SH-SY5Y (cell line): ENCODE measurements around the gene PTPRT.

Experiments used
- GATA2 ChIP-seq: IDR thresholded peaks from 2 replicates; pipeline ENCODE4 v1.6.1; 2011; ENCODE audit warnings: mild to moderate bottlenecking, low read depth, low read length
- GATA3 ChIP-seq: IDR thresholded peaks from 2 replicates; pipeline ENCODE4 v1.6.1; 2011; ENCODE audit warnings: low read depth, mild to moderate bottlenecking, low read length, moderate library complexity

- TF ChIP-seq GATA2 (no peak), GATA3 (no peak)
Measured at GRCh38 chr20:42846784-42847490, 342.8 kb downstream of the PTPRT start.
